ENCODE results near the gene CCSER1.

Gene CCSER1

GRCh38 chr4:90598741-90599140, 471.5 kb downstream of the CCSER1 start:
- H3K9me2 ChIP-seq (replicated peaks; ENCODE audit: insufficient read depth, low read length): no peaks in the 10 kb centered on the region
- no peaks in the 10 kb centered on the region for H3K9me3 ChIP-seq (ENCODE audit: insufficient read depth, low read length)
- no peak overlapping the region for H3K9ac ChIP-seq (ENCODE audit: low read length)
- no peaks in the 10 kb centered on the region for H3K27me3 ChIP-seq (ENCODE audit: low read length)
- H3K4me2 ChIP-seq (ENCODE audit: low read depth, low read length, poor library complexity, severe bottlenecking): no peak overlapping the region
- no peaks in the 10 kb centered on the region for H3K36me3 ChIP-seq (ENCODE audit: low read length)
- no peak overlapping the region for H3K4me3 ChIP-seq (ENCODE audit: insufficient read depth, low read length, poor library complexity, severe bottlenecking)
- no peak for TF ChIP-seq EZH2phosphoT487 (conservative IDR thresholded peaks at IDR 0.05; ENCODE audit: low read length)
- no peak for TF ChIP-seq CTCF (IDR thresholded peaks at IDR 0.05; ENCODE audit: insufficient read depth, low read length, poor library complexity, severe bottlenecking)
- no peaks in the 10 kb centered on the region for H3F3A ChIP-seq (ENCODE audit: insufficient read depth)
- no peaks in the 10 kb centered on the region for H4K20me1 ChIP-seq (ENCODE audit: low read depth, low read length)
- H2AFZ ChIP-seq (ENCODE audit: low read depth, low read length, severe bottlenecking): no peak overlapping the region
- no peak overlapping the region for H3K27ac ChIP-seq (ENCODE audit: low read depth, low read length)
- no peaks in the 10 kb centered on the region for H3K79me2 ChIP-seq (ENCODE audit: insufficient read depth, low read length)

- Histone ChIP-seq H3K4me3 (ENCODE audit: insufficient read depth, low read length, poor library complexity, severe bottlenecking) (no peak overlapping the region), H3K27me3 (ENCODE audit: low read length) (no peaks in the 10 kb centered on the region), H3K27ac (ENCODE audit: low read depth, low read length) (no peak overlapping the region), H3K9me2 (replicated peaks; ENCODE audit: insufficient read depth, low read length) (no peaks in the 10 kb centered on the region), H3K4me2 (ENCODE audit: low read depth, low read length, poor library complexity, severe bottlenecking) (no peak overlapping the region), H3K79me2 (ENCODE audit: insufficient read depth, low read length) (no peaks in the 10 kb centered on the region), H3K36me3 (ENCODE audit: low read length) (no peaks in the 10 kb centered on the region), H4K20me1 (ENCODE audit: low read depth, low read length) (no peaks in the 10 kb centered on the region), H3K9ac (ENCODE audit: low read length) (no peak overlapping the region), H3F3A (ENCODE audit: insufficient read depth) (no peaks in the 10 kb centered on the region), H2AFZ (ENCODE audit: low read depth, low read length, severe bottlenecking) (no peak overlapping the region), H3K9me3 (ENCODE audit: insufficient read depth, low read length) (no peaks in the 10 kb centered on the region)
- no peak for TF ChIP-seq EZH2phosphoT487 (conservative IDR thresholded peaks at IDR 0.05; ENCODE audit: low read length)
- no peak for TF ChIP-seq CTCF (IDR thresholded peaks at IDR 0.05; ENCODE audit: insufficient read depth, low read length, poor library complexity, severe bottlenecking)
Observed at GRCh38 chr4:90602726-90603125, 475.5 kb downstream of the CCSER1 start.

- H3K4me3 ChIP-seq (ENCODE audit: insufficient read depth, low read length, poor library complexity, severe bottlenecking): no peak overlapping the region
- no peaks in the 10 kb centered on the region for H3F3A ChIP-seq (ENCODE audit: insufficient read depth)
- TF ChIP-seq CTCF (IDR thresholded peaks at IDR 0.05; ENCODE audit: insufficient read depth, low read length, poor library complexity, severe bottlenecking) (no peak), EZH2phosphoT487 (conservative IDR thresholded peaks at IDR 0.05; ENCODE audit: low read length) (no peak)
- no peak overlapping the region for H3K27ac ChIP-seq (ENCODE audit: low read depth, low read length)
- H3K9me2 ChIP-seq (replicated peaks; ENCODE audit: insufficient read depth, low read length): no peaks in the 10 kb centered on the region
- no peak overlapping the region for H3K9ac ChIP-seq (ENCODE audit: low read length)
- H4K20me1 ChIP-seq (ENCODE audit: low read depth, low read length): no peaks in the 10 kb centered on the region
- no peaks in the 10 kb centered on the region for H3K9me3 ChIP-seq (ENCODE audit: insufficient read depth, low read length)
- H3K27me3 ChIP-seq (ENCODE audit: low read length): no peaks in the 10 kb centered on the region
- no peaks in the 10 kb centered on the region for H3K36me3 ChIP-seq (ENCODE audit: low read length)
- no peak overlapping the region for H2AFZ ChIP-seq (ENCODE audit: low read depth, low read length, severe bottlenecking)
- H3K79me2 ChIP-seq (ENCODE audit: insufficient read depth, low read length): no peaks in the 10 kb centered on the region
- no peak overlapping the region for H3K4me2 ChIP-seq (ENCODE audit: low read depth, low read length, poor library complexity, severe bottlenecking)
Observed at GRCh38 chr4:90603540-90603939, 476.3 kb downstream of the CCSER1 start.

All from SU-DHL-6 (cell line).